Cardiac fibroblast (primary cell): Measurements from ENCODE around the gene AGXT2.

Experiments used
- DNase-seq, 2 donors: peaks; one replicate each; pipeline versions ENCODE4 v3.0.0 to v3.0.0-alpha.2; 2010; ENCODE audit warnings: low read depth in 2 of 2
- H3K4me3 ChIP-seq, 2 donors: replicated peaks in 1 of 2; 1 replicate in 1 of 2; 2 replicates in 1 of 2; pipeline ENCODE4 v1.5.1; 2011; ENCODE audit warnings: low read depth in 2 of 2, low read length in 2 of 2, mild to moderate bottlenecking in 2 of 2, moderate library complexity in 1 of 2
- TF ChIP-seq, protein P1 (sequence below): IDR thresholded peaks from one replicate; pipeline ENCODE4 v1.5.1; 2011; ENCODE audit warnings: low read depth, mild to moderate bottlenecking, low read length, inconsistent platforms

AGXT2 gene

DNA sequence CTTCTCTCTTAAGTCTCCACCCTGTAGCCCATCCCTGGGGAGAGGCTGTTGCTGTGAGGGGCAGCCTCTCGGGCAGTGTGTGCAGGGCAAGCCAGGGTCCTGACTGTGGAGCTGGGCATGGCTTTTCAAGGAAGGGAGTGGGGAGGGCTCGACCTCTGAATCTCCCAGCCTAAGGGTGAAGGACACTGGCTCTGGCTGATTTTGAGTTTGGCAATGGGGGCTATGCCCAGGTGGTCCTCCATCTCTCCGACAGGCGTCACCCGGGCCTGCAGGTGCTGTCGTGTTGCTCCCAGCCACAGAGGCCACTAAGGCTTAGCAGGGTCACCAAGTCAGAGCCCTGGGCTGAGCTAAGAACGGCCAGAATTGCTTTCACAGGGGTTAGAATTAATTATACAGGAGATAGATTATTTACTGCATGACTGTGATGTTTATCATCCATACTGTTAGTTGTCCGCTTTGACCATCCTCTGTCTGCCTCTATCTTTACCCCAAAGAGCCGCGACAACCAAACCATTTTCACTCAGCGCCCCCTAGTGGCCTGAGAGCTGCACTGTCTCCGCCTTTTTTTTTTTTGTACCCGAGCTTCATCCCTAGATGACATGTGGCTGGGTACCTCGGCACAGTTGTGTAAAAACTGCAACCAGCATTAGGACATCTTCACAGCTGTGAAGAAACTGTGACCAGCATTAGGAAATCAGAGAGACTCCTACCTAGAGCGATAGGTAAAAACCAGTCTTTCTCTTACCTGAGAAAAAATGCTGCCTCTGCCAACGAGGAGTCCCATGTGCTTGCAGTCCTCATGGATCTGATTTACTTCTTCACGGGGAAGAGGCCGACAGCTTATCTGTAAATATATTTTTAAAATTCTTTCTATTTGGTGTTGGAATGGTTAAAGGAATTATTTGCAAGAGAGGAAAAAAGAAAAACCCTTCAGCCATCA lies 44.5 kb downstream of the AGXT2 start:
- TF ChIP-seq, protein P1, sequence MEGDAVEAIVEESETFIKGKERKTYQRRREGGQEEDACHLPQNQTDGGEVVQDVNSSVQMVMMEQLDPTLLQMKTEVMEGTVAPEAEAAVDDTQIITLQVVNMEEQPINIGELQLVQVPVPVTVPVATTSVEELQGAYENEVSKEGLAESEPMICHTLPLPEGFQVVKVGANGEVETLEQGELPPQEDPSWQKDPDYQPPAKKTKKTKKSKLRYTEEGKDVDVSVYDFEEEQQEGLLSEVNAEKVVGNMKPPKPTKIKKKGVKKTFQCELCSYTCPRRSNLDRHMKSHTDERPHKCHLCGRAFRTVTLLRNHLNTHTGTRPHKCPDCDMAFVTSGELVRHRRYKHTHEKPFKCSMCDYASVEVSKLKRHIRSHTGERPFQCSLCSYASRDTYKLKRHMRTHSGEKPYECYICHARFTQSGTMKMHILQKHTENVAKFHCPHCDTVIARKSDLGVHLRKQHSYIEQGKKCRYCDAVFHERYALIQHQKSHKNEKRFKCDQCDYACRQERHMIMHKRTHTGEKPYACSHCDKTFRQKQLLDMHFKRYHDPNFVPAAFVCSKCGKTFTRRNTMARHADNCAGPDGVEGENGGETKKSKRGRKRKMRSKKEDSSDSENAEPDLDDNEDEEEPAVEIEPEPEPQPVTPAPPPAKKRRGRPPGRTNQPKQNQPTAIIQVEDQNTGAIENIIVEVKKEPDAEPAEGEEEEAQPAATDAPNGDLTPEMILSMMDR = peak; percentile 94
- no peak overlapping the region for H3K4me3 ChIP-seq
- DNase-seq = peak; percentile 65 to 67

GRCh38 chr5:35002459-35002858 lies 45.3 kb downstream of the AGXT2 start:
- TF ChIP-seq, protein P1 = no peak
- H3K4me3 ChIP-seq = no peak overlapping the region
- DNase-seq = no peak

- TF ChIP-seq, protein P1 = no peak
- DNase-seq = no peak
Observed at GRCh38 chr5:35001842-35002241, 45.9 kb downstream of the AGXT2 start.

GRCh38 chr5:34998058-34998789 lies 49.5 kb downstream of the AGXT2 start:
- TF ChIP-seq, protein P1 = no peak
- DNase-seq = peak; percentile 73 to 87
- no peak overlapping the region for H3K4me3 ChIP-seq

More at GRCh38 chr5:35001842-35002241, 45.9 kb downstream of the AGXT2 start:
- H3K4me3 ChIP-seq = no peak overlapping the region

DNA sequence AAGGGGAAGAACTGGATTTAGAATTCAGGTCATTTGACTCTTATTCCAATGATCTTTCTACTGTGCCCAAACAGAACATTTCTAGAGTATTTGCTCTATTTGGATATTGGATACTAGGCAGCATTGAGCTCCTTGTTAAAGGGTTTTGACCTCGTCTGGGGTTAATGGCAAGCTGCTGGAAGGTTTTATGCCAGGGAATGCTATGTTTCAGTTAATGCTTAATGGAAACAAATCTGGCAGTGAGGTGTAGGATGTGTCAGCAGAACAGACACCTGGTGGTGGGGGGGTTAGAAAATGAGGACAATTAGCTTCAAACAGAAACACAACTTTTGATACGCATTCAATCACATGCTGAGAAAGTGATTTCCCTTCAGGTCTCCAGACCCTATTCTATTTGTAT lies 51.5 kb downstream of the AGXT2 start:
- DNase-seq = no peak
- no peak overlapping the region for H3K4me3 ChIP-seq
- TF ChIP-seq, protein P1 = no peak

DNA sequence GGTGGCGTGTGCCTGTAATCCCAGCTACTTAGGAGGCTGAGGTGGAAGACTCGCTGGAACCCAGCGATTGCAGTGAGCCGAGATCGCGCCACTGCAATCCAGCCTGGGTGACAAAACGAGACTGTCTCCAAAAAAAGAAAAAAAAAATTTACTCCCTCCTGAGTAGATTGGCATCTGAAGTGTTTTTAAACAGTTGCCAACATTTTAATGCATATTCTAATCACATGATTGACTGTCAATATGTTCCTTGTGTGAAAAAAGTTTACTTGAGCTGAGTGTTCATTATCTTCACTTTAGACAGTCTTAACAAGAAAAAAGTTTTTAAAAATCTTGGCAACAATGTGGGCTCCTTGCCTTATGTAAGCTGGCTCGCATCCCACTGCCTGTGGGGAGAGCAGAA lies 53.8 kb downstream of the AGXT2 start:
- H3K4me3 ChIP-seq = no peak overlapping the region
- DNase-seq = no peak
- TF ChIP-seq, protein P1 = no peak
